ENCODE results near the gene WASL. TPM values are rescaled to one million over a fixed set of nuclear protein-coding genes. Genes with fewer than 3 reads are reported as not detected.

WASL gene
- total and polyA plus RNA-seq, 10 of the 15 experiments (the other 5 are each of a cell fraction or from before 2014, with no cell fraction given), result 2.0 to 6.4 (median 3.5) TPM

GRCh38 chr7:123748171-123748733 lies 551 bp downstream of the WASL start:
- ChIA-PET SMC1A (ENCODE audit: uncharacterized antibody, unreplicated experiment) (interaction anchor here (1.0 to 3.3 kb wide), 11 partner anchors 9 to 117 kb away, joined by 3 to 27 read pairs (median 4); no protein-coding TSS in a partner anchor), CTCF (interaction anchor here (1.1 to 3.4 kb wide), 9 partner anchors 9 to 124 kb away, joined by 3 to 13 read pairs (median 4); no protein-coding TSS in a partner anchor), POLR2A (interaction anchor here (0.6 to 2.7 kb wide), 11 partner anchors 10 to 76 kb away, joined by 3 to 13 read pairs (median 3); no protein-coding TSS in a partner anchor), RAD21 (ENCODE audit: unreplicated experiment) (interaction anchor here (0.7 to 3.5 kb wide), 13 partner anchors 8 to 514 kb away, joined by 3 to 11 read pairs (median 3); no protein-coding TSS in a partner anchor)
- no peaks in the 10 kb centered on the region for H3K4me1 ChIP-seq (ENCODE audit: control insufficient read depth, insufficient read depth, low read length)
- H3K27ac ChIP-seq (ENCODE audit: control insufficient read depth, insufficient read depth), result peak overlapping the region; percentile 95
- no peaks in the 10 kb centered on the region for H3K36me3 ChIP-seq (ENCODE audit: control insufficient read depth in 2 of 2, insufficient read depth in 2 of 2, low read length in 1 of 2)
- peak overlapping the region; percentile 95 for H3K4me3 ChIP-seq
- no peak for FAIRE-seq
- BruUV-seq (replicated peaks), result no TSS peak
- H3K79me2 ChIP-seq (ENCODE audit: control insufficient read depth, insufficient read depth, low read length), result peaks cover 58% of the 10 kb centered on the region
- H3K9ac ChIP-seq (ENCODE audit: control insufficient read depth, insufficient read depth, low read length), result peak overlapping the region; percentile 89
- H3K9me3 ChIP-seq (replicated peaks; ENCODE audit: control insufficient read depth, insufficient read depth, low read length), result no peaks in the 10 kb centered on the region
- TF ChIP-seq PML (IDR thresholded peaks at IDR 0.05; ENCODE audit: low read length), result peak; percentile 5; the same call in 1 of the 2 replicates
- no peak for TF ChIP-seq IRF5 (IDR thresholded peaks at IDR 0.05; ENCODE audit: borderline replicate concordance)
- TF ChIP-seq ATF7 (IDR thresholded peaks at IDR 0.05; ENCODE audit: low read depth), result no peak
- peak; percentile 15 for ATAC-seq
- DNase-seq (ENCODE audit: low read depth, low spot score), result no peak
- H2AFZ ChIP-seq (ENCODE audit: control insufficient read depth, low read depth, low read length), result peak overlapping the region; percentile 90
- no peaks in the 10 kb centered on the region for H4K20me1 ChIP-seq (ENCODE audit: control insufficient read depth, insufficient read depth)
- WGBS (ENCODE audit: insufficient coverage, insufficient replicate concordance, low lambda C conversion rate, missing lambda C conversion rate), result 1% methylated on average over 24 of the region's 46 CpGs
- H3K4me2 ChIP-seq (ENCODE audit: control insufficient read depth, insufficient read depth), result peak overlapping the region; percentile 67
- in situ Hi-C loops (cut with MboI) (no loop called here), intact Hi-C loops (cut with micrococcal nuclease; ENCODE audit: unreplicated experiment) (loop anchor here (5.0 kb wide), 1 partner anchor 211 kb away; no protein-coding TSS in a partner anchor)
- H3K27me3 ChIP-seq (replicated peaks in 1 of 2; ENCODE audit: control insufficient read depth in 2 of 2, insufficient read depth in 2 of 2, low read length in 1 of 2), result no peaks in the 10 kb centered on the region
